Islet of Langerhans (tissue), 1 donor: ENCODE data around the gene HOXA10.

Experiments used
- FAIRE-seq: peaks from one replicate; lab custom pipeline; 2011; peaks lifted over from hg19 to GRCh38; lab: Jason Lieb, UNC

Gene HOXA10

DNA sequence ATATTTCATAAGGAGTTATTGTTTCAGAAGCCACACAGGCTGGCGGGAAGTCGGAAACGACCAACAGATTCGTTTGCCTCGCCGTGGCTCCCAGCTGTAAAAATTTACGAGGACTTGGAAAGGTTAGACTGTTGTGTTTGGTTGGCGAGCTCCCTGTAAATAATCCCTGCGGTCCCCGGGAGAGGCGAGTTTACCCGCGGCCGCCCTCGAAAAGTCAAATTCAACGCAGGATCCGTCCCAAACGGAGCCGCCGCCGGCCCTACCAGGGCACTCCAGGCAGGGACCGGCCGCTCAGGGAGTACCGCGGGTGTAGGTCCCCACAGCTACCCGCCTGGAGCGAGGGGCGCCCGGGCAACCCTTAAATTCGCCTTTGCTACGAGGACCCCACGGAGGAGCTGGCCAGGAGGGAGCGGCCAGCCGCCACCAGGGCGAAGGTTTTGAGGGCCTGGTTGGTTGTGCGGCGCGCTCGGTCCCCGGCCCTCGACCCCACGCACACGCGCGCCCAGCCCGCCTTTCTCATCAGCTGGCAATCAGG, 8.1 kb downstream of the HOXA10 start:
- no peak for FAIRE-seq

- FAIRE-seq = no peak
Measured at GRCh38 chr7:27165089-27165995, 8.8 kb downstream of the HOXA10 start, which contains the start of gene HOXA9. TSS of gene HOXA9 (minus strand) at chr7:27165537. CDS start at chr7:27165457, 80 bp downstream.

DNA sequence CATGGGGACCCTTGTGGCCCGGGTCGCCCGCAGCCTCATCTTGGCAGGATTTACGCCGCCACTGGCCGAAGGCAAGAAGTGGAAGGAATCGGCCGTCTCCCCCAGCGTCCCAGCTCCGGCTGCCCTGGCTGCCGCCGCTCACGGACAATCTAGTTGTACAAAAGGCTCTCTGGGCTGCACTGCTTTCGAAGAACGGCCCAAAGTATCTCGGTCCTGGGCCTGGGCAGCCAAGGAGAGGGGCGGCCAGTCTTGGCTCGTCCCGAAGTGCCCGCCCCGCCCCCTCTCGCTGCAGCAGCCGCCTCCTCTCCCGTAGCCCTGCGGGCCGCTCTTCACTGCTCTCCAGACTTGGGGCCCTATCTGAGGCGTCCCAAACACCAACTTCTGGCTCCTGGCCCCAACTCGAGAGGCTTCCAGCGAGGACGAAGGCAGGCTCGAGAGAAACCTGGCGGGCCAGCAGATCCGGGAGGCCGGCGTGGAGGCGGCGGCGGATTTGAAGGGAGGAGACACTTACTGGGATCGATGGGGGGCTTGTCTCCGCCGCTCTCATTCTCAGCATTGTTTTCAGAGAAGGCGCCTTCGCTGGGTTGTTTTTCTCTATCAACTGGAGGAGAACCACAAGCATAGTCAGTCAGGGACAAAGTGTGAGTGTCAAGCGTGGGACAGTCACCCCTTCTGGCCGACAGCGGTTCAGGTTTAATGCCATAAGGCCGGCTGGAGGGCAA, 9.6 kb downstream of the HOXA10 start:
- FAIRE-seq = no peak

DNA sequence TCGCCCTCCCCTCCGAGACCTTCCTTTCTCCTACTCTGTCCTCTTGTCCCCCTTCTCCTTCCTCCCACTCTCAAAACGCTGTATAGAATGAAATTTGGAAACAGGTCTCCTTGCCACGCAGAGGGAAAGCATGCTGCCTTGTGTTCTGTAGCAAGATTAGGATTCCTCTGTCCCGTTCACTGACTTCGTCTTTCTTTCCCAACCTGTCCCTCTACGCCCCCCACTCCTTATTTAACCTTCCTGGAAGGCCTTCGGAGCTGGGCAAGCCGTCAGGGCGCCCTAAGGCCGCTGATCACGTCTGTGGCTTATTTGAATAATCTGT, 10.1 kb downstream of the HOXA10 start:
- FAIRE-seq = no peak

- FAIRE-seq = no peak
Measured at GRCh38 chr7:27163288-27164044, 10.7 kb downstream of the HOXA10 start.

GRCh38 chr7:27162561-27163287, 11.4 kb downstream of the HOXA10 start:
- no peak for FAIRE-seq

DNA sequence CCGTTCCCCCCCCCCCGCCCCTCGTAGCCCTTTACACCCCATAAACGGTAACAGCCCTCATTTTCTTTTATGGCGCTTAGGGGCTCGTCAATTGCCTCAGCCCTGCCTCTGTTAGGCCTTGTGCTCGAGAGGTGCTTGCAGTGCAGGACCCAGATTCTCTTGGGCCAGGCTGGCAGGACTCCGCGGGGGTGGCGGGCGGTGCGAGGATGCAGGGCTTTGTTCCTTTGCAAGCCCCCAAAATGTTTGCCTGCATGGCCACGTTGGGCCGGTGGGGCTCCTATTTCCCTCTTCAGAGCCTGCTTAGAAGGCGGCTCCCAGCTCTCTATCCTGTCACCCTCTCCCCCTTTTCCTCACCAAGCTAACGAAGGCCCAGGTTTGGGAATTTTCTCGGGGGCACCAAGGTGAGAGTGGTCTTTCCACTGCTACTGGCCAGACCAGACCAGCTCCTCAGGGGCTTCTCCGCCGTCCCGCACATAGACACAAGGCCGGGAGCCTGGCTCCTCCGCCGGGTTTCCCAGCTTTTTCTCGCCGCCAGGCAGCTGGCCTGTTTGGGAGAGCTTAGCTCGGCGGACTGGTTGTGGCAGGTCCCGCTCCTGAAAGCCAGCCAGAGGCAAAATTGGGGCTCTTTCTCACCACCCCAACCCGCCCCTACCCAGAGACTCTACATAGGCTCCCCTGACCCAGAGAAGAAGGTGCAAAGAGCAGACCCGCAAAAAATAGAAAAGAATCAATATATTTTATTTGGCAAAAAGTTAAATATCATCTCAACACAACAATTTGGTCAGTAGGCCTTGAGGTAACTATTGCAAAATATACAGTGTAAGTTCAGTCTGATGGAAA, 12.2 kb downstream of the HOXA10 start:
- FAIRE-seq = no peak

DNA sequence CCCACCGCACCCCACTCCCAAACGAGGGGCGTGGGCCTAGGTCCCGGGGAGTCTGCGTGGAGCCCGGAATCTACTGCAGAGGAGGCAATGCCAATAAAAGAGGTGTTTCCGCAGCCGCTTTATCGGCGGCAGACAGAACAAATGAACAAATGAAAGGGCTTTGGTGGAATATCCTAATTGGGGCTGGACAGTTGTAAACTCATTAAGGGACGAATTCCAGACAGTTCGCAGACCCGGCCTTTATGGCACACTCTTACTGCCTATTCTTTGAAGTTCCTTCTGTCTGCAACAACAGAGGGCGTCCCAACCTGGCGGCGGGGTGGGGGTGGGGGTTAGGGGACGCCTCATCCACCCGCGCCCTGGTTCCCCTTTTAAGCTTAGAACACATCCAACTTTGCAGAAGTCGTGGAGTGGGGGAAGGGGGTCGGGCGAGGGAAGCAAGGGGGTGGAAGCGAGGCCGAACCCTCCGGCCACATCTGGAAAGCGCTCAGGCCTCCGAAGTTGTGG, 12.9 kb downstream of the HOXA10 start:
- FAIRE-seq = no peak

DNA sequence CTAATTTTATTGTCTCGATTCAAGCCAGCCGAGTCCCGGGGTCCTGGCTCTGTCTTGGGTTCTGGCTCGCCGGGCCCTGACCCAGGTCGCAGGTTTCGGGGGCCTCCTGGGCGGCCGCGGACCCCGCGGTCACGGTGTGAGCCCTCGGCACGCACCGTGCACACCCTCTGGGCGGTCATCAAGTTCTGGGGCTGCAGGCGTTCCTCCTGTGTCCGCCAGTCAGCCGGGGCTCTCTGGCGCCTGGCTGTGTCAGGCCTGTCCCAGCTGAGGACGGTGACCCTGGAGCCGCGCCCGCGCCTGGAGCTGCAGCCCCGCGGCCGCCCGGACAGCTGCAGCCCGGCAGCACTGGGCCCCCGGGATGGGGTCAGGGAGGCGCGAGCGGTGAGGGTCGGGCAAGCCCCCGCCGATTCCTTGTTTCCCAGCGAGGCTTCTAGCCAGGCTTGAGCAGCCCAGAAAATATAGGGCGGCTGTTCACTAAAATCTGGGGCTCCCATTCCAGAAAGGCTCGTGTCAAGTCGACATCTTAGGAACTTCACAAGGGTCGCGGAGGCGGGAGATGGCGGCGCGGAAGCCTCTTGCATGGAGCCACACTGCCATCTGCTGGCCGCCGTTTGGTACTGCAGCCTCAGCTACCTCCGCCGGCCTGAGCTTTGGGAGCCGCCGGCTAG, 13.4 kb downstream of the HOXA10 start:
- no peak for FAIRE-seq

DNA sequence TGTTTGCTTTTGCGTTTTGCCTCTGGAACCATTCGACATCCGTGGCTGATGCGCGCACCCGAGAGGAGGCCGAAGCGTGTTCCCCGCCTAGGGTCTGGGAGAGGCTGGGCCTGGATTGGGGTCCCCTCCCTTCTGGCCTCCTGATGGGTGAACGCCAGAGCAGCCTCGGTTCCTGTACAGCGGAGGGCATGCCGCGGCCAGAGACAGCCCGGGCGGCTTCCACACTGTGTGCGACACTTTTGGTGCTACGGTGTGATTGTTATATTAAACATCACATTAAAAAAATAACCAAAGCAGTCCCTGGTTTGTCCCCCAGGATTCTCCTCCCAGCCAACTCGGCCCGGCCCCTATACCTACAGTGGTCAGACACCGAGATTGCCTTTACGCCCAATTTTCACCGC, 14.0 kb downstream of the HOXA10 start:
- FAIRE-seq = no peak

- FAIRE-seq = no peak
Measured at GRCh38 chr7:27159266-27160144, 14.6 kb downstream of the HOXA10 start.

DNA sequence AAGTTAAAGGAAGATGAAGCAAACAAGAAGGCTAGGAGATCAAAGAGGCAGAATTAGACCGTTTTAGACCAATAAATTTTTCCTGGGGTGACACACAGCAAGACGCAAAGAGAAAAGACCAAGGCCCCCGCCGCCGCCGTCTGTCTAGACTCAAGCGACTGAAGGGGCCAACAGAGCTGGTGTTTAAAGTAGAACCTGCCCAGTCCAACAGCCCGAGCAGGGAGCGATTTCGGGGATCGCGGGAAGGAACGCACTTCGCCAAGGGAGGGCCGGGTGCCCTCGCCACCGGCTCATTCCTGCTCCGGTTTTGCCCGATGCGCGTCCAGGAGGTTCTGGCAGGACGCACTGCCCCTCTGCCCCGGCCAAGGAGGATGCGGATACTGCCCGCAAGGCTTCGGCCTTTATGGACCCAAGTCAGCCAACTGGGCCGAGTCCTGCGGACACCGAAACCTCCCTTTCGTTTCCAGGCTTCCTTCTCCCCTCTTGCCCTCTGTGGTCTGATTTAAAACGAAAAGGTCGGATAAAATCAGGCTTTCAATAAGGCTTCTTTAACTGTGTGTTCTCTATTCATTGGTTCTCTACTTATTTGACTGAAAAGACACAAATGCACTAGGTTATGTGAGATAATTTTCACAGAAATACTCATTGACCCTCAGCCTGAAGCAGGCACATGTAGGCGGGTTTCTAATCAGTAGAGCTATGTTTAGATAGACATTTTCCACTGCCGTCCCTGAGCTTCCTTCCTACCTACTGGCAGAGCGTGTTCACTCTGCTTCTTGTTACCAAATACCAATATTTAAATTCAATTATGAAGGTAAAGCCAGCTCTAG, 15.5 kb downstream of the HOXA10 start:
- FAIRE-seq = no peak

GRCh38 chr7:27157702-27158431, 16.3 kb downstream of the HOXA10 start:
- FAIRE-seq = no peak

GRCh38 chr7:27156916-27157701, 17.0 kb downstream of the HOXA10 start:
- no peak for FAIRE-seq

DNA sequence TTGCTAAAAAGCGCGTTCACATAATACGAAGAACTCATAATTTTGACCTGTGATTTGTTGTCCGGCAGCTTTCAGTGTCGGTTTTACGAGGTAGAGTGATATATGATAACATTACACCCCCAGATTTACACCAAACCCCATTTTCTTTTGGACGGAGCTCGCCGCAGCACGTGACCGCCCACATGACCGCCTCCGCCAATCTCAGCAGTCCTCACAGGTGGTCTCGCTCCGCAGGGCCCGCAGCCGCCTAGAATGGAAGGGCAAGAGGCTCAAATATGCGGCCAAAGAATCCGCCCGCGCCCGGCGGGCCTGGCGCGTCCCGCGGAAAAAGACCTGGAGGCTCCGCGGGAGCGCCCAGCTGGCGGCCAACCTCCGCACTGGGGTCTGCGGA, 17.6 kb downstream of the HOXA10 start, which contains the start of gene HOXA7:
Gene HOXA7, minus strand, starts transcription at position 168 of the 391 bp plus-strand sequence. Its CDS starts 130 bp downstream, at position 38.
- no peak for FAIRE-seq

- FAIRE-seq = no peak
Measured at GRCh38 chr7:27155816-27156507, 18.2 kb downstream of the HOXA10 start.
